COR-L47 (cell line): ENCODE data around the gene VEPH1.

Experiments
- DNase-seq: peaks from one replicate; lab custom pipeline; 2025; lab: John Stamatoyannopoulos, UW

The VEPH1 gene

DNA sequence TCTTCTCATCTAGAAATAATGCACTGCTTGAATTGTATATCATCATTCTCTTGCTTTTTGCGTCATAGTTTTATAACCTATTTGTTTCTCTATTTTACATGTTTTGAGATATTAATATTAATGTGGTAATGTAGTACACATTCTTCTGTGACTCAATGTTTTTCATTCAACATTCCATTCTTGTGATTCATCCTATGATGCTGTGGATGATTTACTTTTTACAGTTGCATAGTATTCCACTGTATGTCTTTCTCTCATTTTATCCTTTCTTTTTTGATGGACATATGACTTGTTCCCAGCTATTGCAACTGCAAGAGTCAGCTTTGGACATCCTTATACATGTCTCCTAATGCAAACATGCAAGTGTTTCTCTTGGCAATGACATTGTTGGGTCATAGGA is 20.6 kb upstream of the VEPH1 start:
- DNase-seq, result no peak

DNA sequence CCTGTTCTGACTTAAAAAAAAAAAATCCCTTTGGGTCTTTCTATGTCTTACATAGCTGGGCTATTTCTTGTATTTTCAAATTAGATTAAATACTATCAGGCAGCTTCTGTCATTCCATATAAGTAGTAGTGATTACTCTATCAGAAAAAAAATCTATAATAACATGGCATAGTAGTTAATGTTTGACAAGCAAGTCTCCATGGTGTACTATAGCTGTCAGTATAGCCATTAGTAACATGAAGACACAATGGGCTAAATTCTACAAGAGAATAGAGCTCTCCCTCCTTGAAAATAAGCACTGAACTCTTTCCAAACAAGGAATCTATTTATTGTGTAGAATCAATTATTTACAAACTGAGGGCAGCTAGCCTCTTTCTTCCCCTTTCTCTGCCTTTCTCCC is 19.4 kb upstream of the VEPH1 start:
- no peak for DNase-seq

- DNase-seq, result no peak
Measured at GRCh38 chr3:157520485-157521150, 17.4 kb upstream of the VEPH1 start.

- no peak for DNase-seq
Measured at GRCh38 chr3:157518881-157519280, 15.7 kb upstream of the VEPH1 start.

DNA sequence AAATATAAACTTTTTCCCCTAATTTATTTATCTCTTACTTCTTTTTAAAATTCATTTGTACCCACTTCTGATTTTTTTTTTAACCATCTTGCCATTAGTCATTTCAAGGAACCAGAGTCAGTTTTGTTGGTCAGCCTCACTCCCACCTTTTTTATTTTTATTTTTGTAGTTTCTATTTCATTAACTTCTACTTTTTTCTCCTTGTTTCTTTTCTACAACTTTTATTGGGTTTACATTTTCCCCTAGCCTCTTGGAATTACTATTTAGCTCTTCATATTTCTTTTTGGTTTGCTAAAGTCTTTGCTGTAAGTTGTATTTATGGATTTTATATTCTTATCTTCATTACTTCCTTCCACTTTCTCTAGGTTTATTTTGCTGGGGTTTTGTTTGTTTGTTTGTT is 13.7 kb upstream of the VEPH1 start:
- DNase-seq, result no peak

- DNase-seq, result no peak
Measured at GRCh38 chr3:157515398-157515797, 12.2 kb upstream of the VEPH1 start.

DNA sequence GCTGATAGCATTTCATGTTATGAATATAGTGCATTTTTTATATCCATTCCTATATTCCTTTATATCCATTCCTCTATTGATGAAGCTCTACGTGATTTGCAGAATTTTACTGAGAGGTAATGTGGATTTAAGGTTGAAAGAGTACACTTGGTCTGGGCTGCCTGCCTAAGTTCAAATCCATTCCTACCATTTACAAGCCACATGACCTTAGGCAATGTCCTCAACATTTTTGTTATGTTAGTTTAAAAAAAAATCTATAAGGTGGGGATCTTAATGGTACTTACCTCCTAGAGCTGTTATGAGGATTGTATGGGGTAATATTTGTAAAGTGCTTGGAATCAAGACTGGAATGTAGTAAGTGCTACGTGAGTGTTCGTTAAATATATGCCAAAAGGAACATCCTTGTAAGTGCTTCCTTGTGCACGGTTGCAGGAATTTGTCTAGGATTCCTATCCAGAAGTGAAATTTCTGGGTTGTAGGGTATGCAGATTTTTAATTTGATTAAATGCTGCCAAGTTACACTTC is 11.2 kb upstream of the VEPH1 start:
- no peak for DNase-seq

DNA sequence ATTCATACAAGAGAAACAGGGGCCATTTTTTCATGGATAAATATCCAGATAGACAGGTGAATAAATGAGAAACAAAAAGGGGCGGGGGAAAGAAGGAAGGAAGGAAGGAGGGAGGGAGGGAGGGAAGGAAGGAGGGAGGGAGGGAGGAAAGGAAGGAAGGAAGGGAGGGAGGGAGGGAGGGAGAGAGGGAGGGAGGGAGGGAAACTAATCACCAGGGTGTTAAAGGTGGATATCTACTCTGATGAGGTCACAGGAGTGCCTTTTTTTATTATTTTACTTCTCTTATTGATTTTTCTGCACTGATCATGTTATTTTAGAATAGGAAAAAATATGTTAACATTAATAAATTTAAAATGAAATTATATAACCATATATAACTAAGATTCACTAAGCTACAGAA is 10.4 kb upstream of the VEPH1 start:
- no peak for DNase-seq

GRCh38 chr3:157512534-157512933 is 9.3 kb upstream of the VEPH1 start:
- no peak for DNase-seq

- no peak for DNase-seq
Measured at GRCh38 chr3:157508461-157508860, 5.2 kb upstream of the VEPH1 start.

DNA sequence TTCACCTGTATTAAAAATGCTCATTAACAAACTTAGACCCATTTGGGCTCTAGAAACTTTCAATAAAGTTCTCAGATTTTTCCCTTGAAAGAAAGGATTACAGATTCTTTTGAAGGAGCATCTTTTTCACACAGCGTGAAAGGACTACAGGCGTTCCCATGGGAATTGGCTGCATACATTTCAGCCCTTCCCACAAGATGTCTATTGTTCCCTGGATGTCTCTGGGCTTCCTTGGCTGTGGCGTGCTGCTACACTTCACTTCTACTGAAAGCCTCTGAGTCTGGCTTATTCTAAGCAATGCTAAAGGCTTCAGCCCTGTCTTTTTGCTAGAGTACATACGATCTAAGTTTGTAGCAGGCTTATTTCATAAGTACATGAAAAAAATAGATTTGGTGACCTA is 1.4 kb downstream of the VEPH1 start:
- DNase-seq, result no peak

- DNase-seq, result no peak
Measured at GRCh38 chr3:157500232-157500631, 3.0 kb downstream of the VEPH1 start.

GRCh38 chr3:157499342-157499963 is 3.8 kb downstream of the VEPH1 start:
- DNase-seq, result no peak

GRCh38 chr3:157498371-157498770 is 4.8 kb downstream of the VEPH1 start:
- DNase-seq, result peak; percentile 53

DNA sequence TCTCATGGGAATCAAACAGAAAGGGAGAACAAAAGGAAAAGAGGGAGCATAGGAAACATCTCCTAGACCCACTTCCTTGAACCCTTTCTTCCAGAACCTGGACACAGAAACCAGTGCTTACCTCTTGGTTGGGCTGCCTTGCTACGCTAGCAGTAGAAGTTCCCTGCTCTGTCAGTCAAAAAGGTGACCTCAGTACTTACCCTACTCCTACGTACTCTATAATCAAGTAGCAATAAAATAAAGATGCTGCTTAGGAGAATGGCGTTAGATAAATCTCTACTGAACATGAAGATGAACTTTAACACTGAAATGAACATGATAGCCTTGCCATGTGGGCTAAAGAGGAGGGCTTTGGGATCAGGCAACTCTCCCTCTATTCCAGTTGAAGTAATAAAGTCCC is 7.4 kb downstream of the VEPH1 start:
- DNase-seq, result no peak

DNA sequence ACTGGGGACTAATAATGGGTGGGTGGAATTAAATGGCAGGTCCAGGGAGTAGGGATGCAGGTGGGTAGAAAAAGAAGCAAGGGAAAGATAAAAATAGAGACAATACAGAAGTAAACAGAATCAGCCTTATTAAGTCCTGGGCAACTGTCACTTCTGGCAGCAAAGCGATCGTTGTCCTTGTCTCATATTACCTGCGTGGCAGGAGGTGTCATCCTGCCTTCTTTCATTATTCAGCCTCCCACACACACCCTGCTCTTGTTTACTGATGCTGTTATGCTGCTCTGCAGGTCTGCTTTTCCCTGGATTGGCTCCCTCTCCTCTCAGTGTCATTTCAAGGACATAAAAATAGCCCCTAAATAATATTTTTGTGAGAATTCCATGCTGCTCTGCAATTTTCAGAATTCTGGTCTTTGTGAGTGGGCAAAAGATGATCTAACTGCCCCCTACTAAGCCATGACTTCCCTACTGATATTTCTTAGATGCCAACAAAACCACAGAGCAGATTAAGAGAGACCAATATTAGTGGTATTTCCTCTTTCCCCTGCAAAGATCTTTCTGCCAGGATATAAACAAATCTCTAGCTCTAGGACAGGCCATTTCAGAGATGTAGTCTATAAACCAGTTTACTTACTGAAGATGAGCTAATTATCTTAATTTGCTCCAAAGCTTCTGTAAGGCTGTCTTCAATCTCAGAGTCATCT is 8.5 kb downstream of the VEPH1 start:
- DNase-seq, result peak; percentile 97

GRCh38 chr3:157493627-157494550 is 9.3 kb downstream of the VEPH1 start:
- DNase-seq, result peak; percentile 89

DNA sequence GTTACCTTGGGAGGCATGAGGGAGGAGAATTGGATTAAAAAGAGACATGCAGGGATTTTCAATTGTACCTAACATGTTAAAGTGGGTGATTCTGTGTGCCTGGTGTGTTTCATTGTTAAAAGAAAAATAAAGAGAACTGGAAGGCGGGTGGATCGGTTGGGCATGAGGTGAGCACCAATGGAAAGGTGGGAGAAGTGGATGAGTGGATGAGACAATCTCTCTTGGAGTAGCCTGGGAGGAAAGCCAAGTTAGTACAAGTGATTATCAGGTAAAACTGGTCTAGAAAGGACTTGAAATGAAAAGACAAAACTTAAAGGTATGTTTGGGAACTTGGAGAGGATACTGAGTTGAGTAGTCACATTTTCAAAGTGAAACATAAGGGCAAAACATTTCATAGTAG is 12.1 kb downstream of the VEPH1 start:
- DNase-seq, result no peak

GRCh38 chr3:157488144-157488543 is 15.1 kb downstream of the VEPH1 start:
- DNase-seq, result no peak

DNA sequence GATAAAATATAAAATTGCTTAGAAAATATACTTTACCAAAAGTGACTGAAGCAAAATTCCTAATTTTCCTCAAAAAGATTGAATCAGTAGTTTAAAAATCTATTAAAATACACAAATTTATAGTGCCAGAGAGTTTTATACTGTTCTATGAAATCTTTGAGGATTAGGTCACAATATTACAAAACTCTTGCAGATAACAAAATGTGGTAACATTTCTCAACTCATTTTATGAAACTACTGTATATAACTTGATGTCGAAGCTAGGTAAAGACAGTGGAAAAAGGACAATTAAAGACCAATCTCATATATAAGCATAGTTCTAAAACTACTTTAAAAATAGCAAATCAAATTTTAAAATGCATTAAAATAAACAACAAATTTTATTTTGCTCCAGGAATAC is 15.9 kb downstream of the VEPH1 start:
- DNase-seq, result no peak

GRCh38 chr3:157479464-157480243 is 23.6 kb downstream of the VEPH1 start:
- DNase-seq, result no peak
